ENCODE results near the gene MB21D2. TPM values are rescaled to one million over a fixed set of nuclear protein-coding genes. Genes with fewer than 3 reads are reported as not detected.

MB21D2 gene
- polyA plus RNA-seq, 3 donors, result 14.0 to 18.6 (median 15.4) TPM

Other genes starting within 250 kb of the MB21D2 start
- 1 to 10 TPM; 5.1 to 6.0 (median 5.3) TPM for gene FGF12, start 190.3 kb downstream of the MB21D2 start, polyA plus RNA-seq (ENCODE audit: insufficient read length in 3 of 3)

Data from renal pelvis (tissue), 3 donors.